Occipital lobe (tissue), 2 donors: ENCODE data around the gene TAF11L13. TPM values are rescaled to one million over a fixed set of nuclear protein-coding genes. Genes with fewer than 3 reads are reported as not detected.
"Not testable (repeated sequence)": the region's sequence is repeated elsewhere in the genome, so short reads cannot be mapped to it uniquely, and the experiment has no call there.

Experiments
- DNase-seq: peaks from one replicate; lab custom pipeline; 2025; lab: John Stamatoyannopoulos, UW
- total RNA-seq: library from RNA; depleted of rRNA; stranded (reverse); fragments of >200 nt; gene quantifications from one replicate; pipeline ENCODE4 v1.2.3, GENCODE V29; 2014

Gene TAF11L13
- not detected for total RNA-seq

- not testable (repeated sequence) for DNase-seq
Observed at GRCh38 chr5:17631788-17632187, at the start of gene TAF11L13. TAF11L13 (plus strand) TSS chr5:17632088.

- DNase-seq, result not testable (repeated sequence)
Observed at GRCh38 chr5:17585658-17586057, 46.2 kb upstream of the TAF11L13 start, which contains the start of gene TAF11L7. TAF11L7 (minus strand) TSS chr5:17585758.

GRCh38 chr5:17590860-17591259 lies 41.0 kb upstream of the TAF11L13 start, which contains the start of gene TAF11L8:
TAF11L8 (minus strand) TSS chr5:17590960.
- DNase-seq, result not testable (repeated sequence)

GRCh38 chr5:17594255-17594654 lies 37.6 kb upstream of the TAF11L13 start, which contains the start of gene TAF11L9:
TAF11L9 (minus strand) TSS chr5:17594394.
- DNase-seq, result not testable (repeated sequence)

GRCh38 chr5:17597728-17598127 lies 34.2 kb upstream of the TAF11L13 start, which contains the start of gene TAF11L10:
TAF11L10 (minus strand) TSS chr5:17597828.
- DNase-seq, result not testable (repeated sequence)

- not testable (repeated sequence) for DNase-seq
Observed at GRCh38 chr5:17603880-17604279, 28.0 kb upstream of the TAF11L13 start, which contains the start of gene TAF11L11. TAF11L11 (plus strand) TSS chr5:17604183.

GRCh38 chr5:17604951-17605350 lies 26.9 kb upstream of the TAF11L13 start:
- DNase-seq, result no peak

GRCh38 chr5:17607461-17607860 lies 24.4 kb upstream of the TAF11L13 start:
- not testable (repeated sequence) for DNase-seq

- not testable (repeated sequence) for DNase-seq
Observed at GRCh38 chr5:17610092-17610491, 21.8 kb upstream of the TAF11L13 start, which contains the start of gene TAF11L12. TAF11L12 (plus strand) TSS chr5:17610392.

GRCh38 chr5:17614872-17615605 lies 16.8 kb upstream of the TAF11L13 start:
- DNase-seq, result no peak

- no peak for DNase-seq
Observed at GRCh38 chr5:17619354-17619753, 12.5 kb upstream of the TAF11L13 start.

- DNase-seq, result no peak
Observed at GRCh38 chr5:17620627-17621026, 11.3 kb upstream of the TAF11L13 start.

- DNase-seq, result no peak
Observed at GRCh38 chr5:17625686-17626085, 6.2 kb upstream of the TAF11L13 start.

- DNase-seq, result no peak
Observed at GRCh38 chr5:17634160-17634559, 2.3 kb downstream of the TAF11L13 start, which contains the start of gene TAF11L14. TAF11L14 (plus strand) TSS chr5:17634460.

- DNase-seq, result not testable (repeated sequence)
Observed at GRCh38 chr5:17649232-17649631, 17.3 kb downstream of the TAF11L13 start.

- DNase-seq, result not testable (repeated sequence)
Observed at GRCh38 chr5:17655201-17655759, 23.4 kb downstream of the TAF11L13 start.

- DNase-seq, result no peak
Observed at GRCh38 chr5:17655921-17656320, 24.0 kb downstream of the TAF11L13 start.

- no peak for DNase-seq
Observed at GRCh38 chr5:17663182-17663581, 31.3 kb downstream of the TAF11L13 start.

GRCh38 chr5:17665836-17666235 lies 33.9 kb downstream of the TAF11L13 start:
- DNase-seq, result no peak

GRCh38 chr5:17666726-17667235 lies 34.9 kb downstream of the TAF11L13 start:
- DNase-seq, result no peak

GRCh38 chr5:17670353-17670752 lies 38.5 kb downstream of the TAF11L13 start:
- no peak for DNase-seq

- no peak for DNase-seq
Observed at GRCh38 chr5:17678751-17679324, 47.0 kb downstream of the TAF11L13 start.
